ENCODE results near the gene CEMP1.
"Not testable (repeated sequence)": the region's sequence is repeated elsewhere in the genome, so short reads cannot be mapped to it uniquely, and the experiment has no call there.

Gene CEMP1

DNA sequence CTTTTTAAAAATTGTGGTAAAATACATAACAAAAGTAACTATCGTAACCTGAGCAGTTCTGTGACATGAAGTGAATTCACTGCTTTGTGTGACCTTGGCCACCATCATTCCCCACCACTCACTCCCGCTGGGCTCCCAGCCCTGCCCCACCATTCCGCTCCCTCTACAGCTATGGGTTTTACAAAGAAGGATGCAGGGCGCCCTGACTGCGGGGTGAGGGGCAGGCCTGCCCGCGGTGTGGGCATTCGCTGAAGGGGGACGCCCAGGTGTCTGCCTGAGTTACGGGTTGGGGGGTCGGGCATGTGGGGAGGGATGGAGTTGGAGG is at the start of gene CEMP1:
CEMP1 (minus strand) TSS at position 38 of the 325 bp plus-strand sequence. CDS start 335 bp downstream, outside the sequence.
- no peak for DNase-seq (ENCODE audit: low read depth in 2 of 2)

DNA sequence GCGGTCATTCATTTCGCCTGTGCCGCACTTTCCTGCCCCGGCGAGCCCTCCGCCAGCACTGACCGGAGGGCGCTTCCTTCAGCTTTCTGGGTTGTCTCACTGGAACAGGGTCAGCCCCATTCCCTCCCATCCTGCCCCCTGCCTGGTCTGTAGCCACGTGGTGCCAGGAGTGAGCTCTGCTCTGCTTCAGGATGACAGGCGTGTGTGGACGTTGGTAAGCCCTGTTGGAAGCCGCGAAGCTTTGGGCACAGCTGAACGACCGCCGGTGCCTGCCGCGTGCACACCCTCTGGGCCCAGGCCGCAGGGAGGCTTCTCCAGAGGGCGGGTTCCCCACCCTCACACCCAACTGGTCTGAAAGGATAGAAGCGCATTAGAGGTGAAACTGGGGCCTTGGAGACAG is 49.6 kb upstream of the CEMP1 start:
- not testable (repeated sequence) for DNase-seq (ENCODE audit: low read depth in 2 of 2)

DNA sequence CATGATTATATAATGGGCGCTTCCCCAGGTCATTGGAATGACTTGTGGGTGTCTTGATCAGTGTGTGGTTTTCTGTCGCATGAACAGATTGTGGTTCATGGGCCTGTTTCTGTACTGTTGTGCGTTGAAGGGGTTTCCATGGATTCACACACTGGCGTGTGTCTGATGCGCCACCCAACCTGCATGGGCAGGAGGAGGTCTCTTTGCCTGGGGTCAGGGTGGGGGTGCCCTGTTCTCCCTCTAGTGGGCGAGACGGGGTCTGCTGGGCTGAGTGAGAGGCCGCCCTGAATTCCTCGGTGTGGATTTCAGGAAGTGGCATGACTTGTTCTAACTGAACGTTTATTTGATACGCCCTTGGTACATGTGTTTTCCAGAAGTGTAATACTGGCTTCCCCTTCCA is 48.9 kb upstream of the CEMP1 start:
- DNase-seq (ENCODE audit: low read depth in 2 of 2), result not testable (repeated sequence)

DNA sequence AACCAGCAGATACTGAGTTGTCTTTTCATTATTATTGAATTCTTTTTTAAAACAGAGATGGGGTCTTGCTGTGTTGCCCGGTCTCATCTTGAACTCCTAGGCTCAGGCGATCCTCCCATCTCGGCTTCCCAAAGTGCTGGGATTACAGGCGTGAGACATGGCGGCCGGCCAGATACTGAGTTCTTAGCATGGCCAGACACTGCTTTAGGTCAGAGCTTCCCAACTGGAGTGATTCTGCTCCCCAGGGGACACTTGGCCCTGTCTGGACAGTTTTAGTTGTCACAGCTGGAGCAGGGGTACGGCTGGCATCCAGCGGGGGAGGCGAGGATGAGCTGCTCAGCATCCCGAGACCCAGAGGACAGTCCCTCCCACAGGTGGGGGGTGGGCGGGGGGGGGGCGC is 47.7 kb upstream of the CEMP1 start:
- DNase-seq (ENCODE audit: low read depth in 2 of 2), result not testable (repeated sequence)

GRCh38 chr16:2577044-2577443 is 45.8 kb upstream of the CEMP1 start:
- not testable (repeated sequence) for DNase-seq (ENCODE audit: low read depth in 2 of 2)

GRCh38 chr16:2575839-2576238 is 44.6 kb upstream of the CEMP1 start:
- not testable (repeated sequence) for DNase-seq (ENCODE audit: low read depth in 2 of 2)

DNA sequence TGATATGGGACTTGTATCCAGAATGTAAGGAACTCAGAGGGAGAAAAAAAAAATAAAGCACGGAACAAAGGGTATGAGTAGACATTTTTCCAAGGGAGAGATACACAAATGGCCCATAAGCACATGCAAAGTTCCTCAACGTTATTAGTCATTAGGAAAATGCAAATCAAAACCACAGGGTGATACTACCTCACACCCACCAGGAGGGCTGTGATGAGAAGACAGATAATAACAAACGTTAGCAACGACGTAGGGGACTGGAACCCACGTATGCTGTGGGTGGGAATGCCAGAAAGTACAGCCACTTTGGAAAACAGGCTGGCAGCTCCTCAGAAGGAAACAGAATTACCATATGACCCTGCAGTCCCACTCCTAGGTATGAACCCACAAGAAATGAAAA is 41.5 kb upstream of the CEMP1 start:
- DNase-seq (ENCODE audit: low read depth in 2 of 2), result not testable (repeated sequence)

GRCh38 chr16:2568573-2568972 is 37.4 kb upstream of the CEMP1 start:
- DNase-seq (ENCODE audit: low read depth in 2 of 2), result not testable (repeated sequence)

DNA sequence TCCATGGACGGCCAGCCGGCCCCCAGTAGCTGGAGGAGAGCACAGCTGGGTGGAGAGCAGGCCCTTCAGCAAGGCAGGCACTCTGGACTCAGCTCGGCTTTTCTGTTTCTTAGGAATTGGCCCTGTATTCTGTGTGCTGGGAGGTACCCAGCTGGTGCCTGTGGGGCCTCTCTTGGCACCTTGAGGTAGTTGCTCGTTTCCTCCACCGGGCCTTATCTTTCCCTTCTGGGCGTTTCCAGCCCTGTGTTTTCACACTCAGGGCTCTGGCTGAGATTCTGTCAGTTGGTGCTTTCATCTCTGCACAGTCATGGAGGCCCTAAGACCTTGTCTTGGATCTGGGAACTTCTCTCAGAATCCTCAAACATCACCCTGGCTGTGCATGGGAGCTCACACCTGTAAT is 36.3 kb upstream of the CEMP1 start:
- DNase-seq (ENCODE audit: low read depth in 2 of 2), result not testable (repeated sequence)

GRCh38 chr16:2560798-2561133 is 29.6 kb upstream of the CEMP1 start:
- peak in 1 of 2 donors; percentile 46 for DNase-seq (ENCODE audit: low read depth in 2 of 2)

GRCh38 chr16:2560131-2560797 is 29.1 kb upstream of the CEMP1 start:
- not testable (repeated sequence) for DNase-seq (ENCODE audit: low read depth in 2 of 2)

DNA sequence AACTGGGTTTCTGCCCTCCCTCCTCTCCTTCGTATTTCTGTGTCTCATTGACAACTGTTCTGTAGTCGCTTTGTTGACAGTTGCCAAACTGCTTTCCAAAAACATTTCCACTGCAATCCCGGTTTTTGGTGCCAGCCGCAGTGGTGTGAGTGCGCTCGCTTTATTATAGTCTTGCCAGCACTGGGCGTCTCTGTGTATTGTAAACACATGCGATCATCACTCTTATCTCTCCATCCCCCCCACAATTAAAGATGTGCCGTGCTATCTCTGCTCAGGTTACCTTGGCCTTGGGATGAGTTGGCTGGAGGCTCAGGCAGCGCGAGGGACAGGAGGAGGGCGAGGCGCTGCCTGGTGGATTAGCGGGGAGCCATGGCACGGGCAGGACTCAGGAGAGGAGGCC is 25.9 kb upstream of the CEMP1 start:
- not testable (repeated sequence) for DNase-seq (ENCODE audit: low read depth in 2 of 2)

- not testable (repeated sequence) for DNase-seq (ENCODE audit: low read depth in 2 of 2)
Measured at GRCh38 chr16:2554709-2555425, 23.7 kb upstream of the CEMP1 start.

DNA sequence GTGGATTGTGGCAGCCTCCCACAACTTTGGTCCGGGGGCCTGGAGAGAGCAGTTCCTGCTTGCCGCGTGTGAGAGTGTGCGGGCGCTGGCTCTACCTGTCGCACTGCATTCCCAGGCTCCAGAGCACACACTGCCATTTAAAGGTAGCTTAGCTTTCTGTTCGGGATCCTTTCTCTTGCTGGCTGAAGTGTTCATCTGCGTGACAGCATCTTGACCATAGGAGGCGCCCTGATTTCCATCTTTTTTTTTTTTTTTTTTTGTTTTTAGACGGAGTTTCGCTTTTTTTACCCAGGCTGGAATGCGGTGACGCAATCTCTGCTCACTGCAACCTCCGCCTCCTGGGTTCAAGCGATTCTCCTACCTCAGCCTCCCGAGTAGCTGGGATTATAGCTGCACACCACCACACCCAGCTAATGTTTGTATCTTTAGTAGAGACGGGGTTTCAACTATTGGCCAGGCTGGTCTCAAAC is 20.2 kb upstream of the CEMP1 start:
- not testable (repeated sequence) for DNase-seq (ENCODE audit: low read depth in 2 of 2)

- DNase-seq (ENCODE audit: low read depth in 2 of 2), result not testable (repeated sequence)
Measured at GRCh38 chr16:2550283-2550878, 19.2 kb upstream of the CEMP1 start.

GRCh38 chr16:2543771-2544170 is 12.6 kb upstream of the CEMP1 start:
- not testable (repeated sequence) for DNase-seq (ENCODE audit: low read depth in 2 of 2)

GRCh38 chr16:2541409-2541808 is 10.2 kb upstream of the CEMP1 start:
- not testable (repeated sequence) for DNase-seq (ENCODE audit: low read depth in 2 of 2)

DNA sequence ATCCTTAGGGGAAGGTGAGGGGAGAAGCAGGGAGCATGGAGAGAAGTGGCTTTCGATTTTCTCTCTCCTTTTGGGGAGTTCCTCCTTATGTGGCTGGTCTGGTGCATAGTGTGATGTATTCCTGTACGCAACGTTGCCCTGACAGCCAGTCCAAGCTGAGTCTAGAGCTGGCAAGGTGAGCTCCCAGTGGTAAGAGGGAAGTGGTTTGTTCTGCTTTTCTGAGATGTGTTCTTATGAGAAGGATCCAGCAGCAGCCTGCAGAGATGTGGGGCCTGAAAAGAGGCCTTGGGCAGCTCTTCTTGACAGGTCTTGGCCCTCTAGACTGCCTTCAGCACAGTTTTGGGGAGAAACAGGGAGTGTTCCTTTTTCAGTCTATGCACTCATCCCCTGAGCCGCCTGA is 9.7 kb upstream of the CEMP1 start:
- not testable (repeated sequence) for DNase-seq (ENCODE audit: low read depth in 2 of 2)

- DNase-seq (ENCODE audit: low read depth in 2 of 2), result not testable (repeated sequence)
Measured at GRCh38 chr16:2539845-2540458, 8.7 kb upstream of the CEMP1 start.

GRCh38 chr16:2539192-2539844 is 8.1 kb upstream of the CEMP1 start:
- not testable (repeated sequence) for DNase-seq (ENCODE audit: low read depth in 2 of 2)

- DNase-seq (ENCODE audit: low read depth in 2 of 2), result peak; percentile 77 to 89
Measured at GRCh38 chr16:2537451-2538379, 6.5 kb upstream of the CEMP1 start, which contains the start of gene PDPK1. TSS of gene PDPK1 (plus strand) at chr16:2538021. CDS start at chr16:2538113, 92 bp downstream.
